Stimulated activated naive CD8-positive, alpha-beta T cell treated with anti-CD3 and anti-CD28 coated beads, Interleukin-15, Interleukin-2, amounts not matched to agents 100 U/mL and 50 U/mL, for 24 hours (primary cell): ENCODE data around the gene HNRNPD.
"Not testable (repeated sequence)": the region's sequence is repeated elsewhere in the genome, so short reads cannot be mapped to it uniquely, and the experiment has no call there.

Source experiments
- ATAC-seq: fragments of 150-1000 bp; cut with Tn5 transposase; one replicate; pipeline ENCODE4 v1.10.0; 2021
- DNase-seq: peaks from one replicate; pipeline ENCODE4 v3.0.0; 2021

HNRNPD gene

GRCh38 chr4:82372517-82373485 is 990 bp downstream of the HNRNPD start:
- ATAC-seq (peak; percentile 44), DNase-seq (peak; percentile 84)

GRCh38 chr4:82371497-82371896 is 2.3 kb downstream of the HNRNPD start:
- ATAC-seq (no peak), DNase-seq (no peak)

GRCh38 chr4:82367438-82368097 is 6.2 kb downstream of the HNRNPD start:
- ATAC-seq (no peak), DNase-seq (no peak)

GRCh38 chr4:82366431-82366830 is 7.4 kb downstream of the HNRNPD start:
- not testable (repeated sequence) for ATAC-seq, DNase-seq

GRCh38 chr4:82363896-82364487 is 9.8 kb downstream of the HNRNPD start:
- ATAC-seq (no peak), DNase-seq (no peak)

GRCh38 chr4:82362565-82362964 is 11.2 kb downstream of the HNRNPD start:
- peak; percentile 47 for ATAC-seq

GRCh38 chr4:82360298-82361177 is 13.3 kb downstream of the HNRNPD start:
- no peak for DNase-seq
- no peak for ATAC-seq

More at GRCh38 chr4:82362565-82362964, 11.2 kb downstream of the HNRNPD start:
- peak; percentile 27 for DNase-seq

GRCh38 chr4:82358847-82359246 is 14.9 kb downstream of the HNRNPD start:
- no peak for ATAC-seq

GRCh38 chr4:82357640-82358039 is 16.2 kb downstream of the HNRNPD start:
- DNase-seq (no peak), ATAC-seq (no peak)

More at GRCh38 chr4:82358847-82359246, 14.9 kb downstream of the HNRNPD start:
- DNase-seq: no peak

GRCh38 chr4:82354788-82355187 is 19.0 kb downstream of the HNRNPD start:
- no peak for ATAC-seq

GRCh38 chr4:82352825-82353366 is 20.9 kb downstream of the HNRNPD start:
- no peak for DNase-seq

More at GRCh38 chr4:82354788-82355187, 19.0 kb downstream of the HNRNPD start:
- no peak for DNase-seq

GRCh38 chr4:82352118-82352824 is 21.5 kb downstream of the HNRNPD start:
- no peak for DNase-seq
- no peak for ATAC-seq

More at GRCh38 chr4:82352825-82353366, 20.9 kb downstream of the HNRNPD start:
- ATAC-seq: peak; percentile 58

- ATAC-seq (no peak), DNase-seq (no peak)
These were observed 27.7 kb downstream of the HNRNPD start for GRCh38 chr4:82346126-82346525.

GRCh38 chr4:82335043-82335442 is 38.7 kb downstream of the HNRNPD start:
- no peak for ATAC-seq
- no peak for DNase-seq

GRCh38 chr4:82333641-82334040 is 40.1 kb downstream of the HNRNPD start:
- ATAC-seq, DNase-seq: not testable (repeated sequence)

GRCh38 chr4:82331814-82332213 is 42.0 kb downstream of the HNRNPD start:
- DNase-seq: no peak
- no peak for ATAC-seq

GRCh38 chr4:82320351-82320750 is 53.4 kb downstream of the HNRNPD start:
- no peak for DNase-seq
- ATAC-seq: no peak

- ATAC-seq, DNase-seq: not testable (repeated sequence)
These were observed 70.7 kb downstream of the HNRNPD start for GRCh38 chr4:82303063-82303462.
